Measurements from ENCODE around the gene MYZAP. TPM values are rescaled to one million over a fixed set of nuclear protein-coding genes. Genes with fewer than 3 reads are reported as not detected.

Gene MYZAP
- total and polyA plus RNA-seq, 2 of the 8 experiments (the other 6 are each of a cell fraction or from before 2014, with no cell fraction given): 0.41 to 0.65 TPM

- TF ChIP-seq CHD7 (IDR thresholded peaks at IDR 0.05; ENCODE audit: insufficient replicate concordance, low read length): no peak
- TF ChIP-seq SP2 (IDR thresholded peaks at IDR 0.05; ENCODE audit: low read length): no peak
- TF ChIP-seq KDM4A (IDR thresholded peaks at IDR 0.05; ENCODE audit: low read depth, low read length, severe bottlenecking): no peak
- no peak for TF ChIP-seq MAFK (IDR thresholded peaks at IDR 0.05; ENCODE audit: low read depth, low read length)
- no peak for TF ChIP-seq ATF3 (IDR thresholded peaks at IDR 0.05; ENCODE audit: insufficient read depth, low read depth, low read length)
- no peak for TF ChIP-seq CBX5 (IDR thresholded peaks at IDR 0.05; ENCODE audit: low read depth, low read length)
- no peak for TF ChIP-seq SIX5 (IDR thresholded peaks at IDR 0.05; ENCODE audit: low read depth, low read length)
- no peak for TF ChIP-seq TAF7 (optimal IDR thresholded peaks at IDR 0.05; ENCODE audit: borderline replicate concordance, low read depth, low read length)
- TF ChIP-seq, protein P1, sequence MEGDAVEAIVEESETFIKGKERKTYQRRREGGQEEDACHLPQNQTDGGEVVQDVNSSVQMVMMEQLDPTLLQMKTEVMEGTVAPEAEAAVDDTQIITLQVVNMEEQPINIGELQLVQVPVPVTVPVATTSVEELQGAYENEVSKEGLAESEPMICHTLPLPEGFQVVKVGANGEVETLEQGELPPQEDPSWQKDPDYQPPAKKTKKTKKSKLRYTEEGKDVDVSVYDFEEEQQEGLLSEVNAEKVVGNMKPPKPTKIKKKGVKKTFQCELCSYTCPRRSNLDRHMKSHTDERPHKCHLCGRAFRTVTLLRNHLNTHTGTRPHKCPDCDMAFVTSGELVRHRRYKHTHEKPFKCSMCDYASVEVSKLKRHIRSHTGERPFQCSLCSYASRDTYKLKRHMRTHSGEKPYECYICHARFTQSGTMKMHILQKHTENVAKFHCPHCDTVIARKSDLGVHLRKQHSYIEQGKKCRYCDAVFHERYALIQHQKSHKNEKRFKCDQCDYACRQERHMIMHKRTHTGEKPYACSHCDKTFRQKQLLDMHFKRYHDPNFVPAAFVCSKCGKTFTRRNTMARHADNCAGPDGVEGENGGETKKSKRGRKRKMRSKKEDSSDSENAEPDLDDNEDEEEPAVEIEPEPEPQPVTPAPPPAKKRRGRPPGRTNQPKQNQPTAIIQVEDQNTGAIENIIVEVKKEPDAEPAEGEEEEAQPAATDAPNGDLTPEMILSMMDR (IDR thresholded peaks at IDR 0.05; ENCODE audit: control extremely low read depth in 1 of 3, insufficient read depth in 1 of 3, low read depth in 1 of 3, low read length in 3 of 3): no peak
Observed at GRCh38 chr15:57647791-57648130, 56.1 kb downstream of the MYZAP start (continued).

All from H1 (cell line).